Neuron (in vitro differentiated cells): ENCODE data around the gene HYI.

Source experiments
- H2AFZ ChIP-seq: one replicate; pipeline ENCODE4 v1.6.1; 2013; ENCODE audit warnings: low read depth, mild to moderate bottlenecking, inconsistent platforms, low read length, moderate library complexity
- H3K27me3 ChIP-seq: one replicate; pipeline ENCODE4 v1.6.1; 2013; ENCODE audit warnings: low read length; ENCODE audit not compliant: insufficient read depth
- H3K36me3 ChIP-seq: one replicate; pipeline ENCODE4 v1.6.1; 2013; ENCODE audit warnings: low read length; ENCODE audit not compliant: insufficient read depth
- H3K4me1 ChIP-seq: one replicate; pipeline ENCODE4 v1.6.1; 2013; ENCODE audit warnings: low read length; ENCODE audit not compliant: insufficient read depth
- H3K4me3 ChIP-seq: 2 replicates; pipeline ENCODE4 v1.5.1; 2013; ENCODE audit warnings: mild to moderate bottlenecking, low read length, moderate library complexity
- H3K9me3 ChIP-seq: one replicate; pipeline ENCODE4 v1.6.1; 2013; ENCODE audit warnings: low read length

Gene HYI

DNA sequence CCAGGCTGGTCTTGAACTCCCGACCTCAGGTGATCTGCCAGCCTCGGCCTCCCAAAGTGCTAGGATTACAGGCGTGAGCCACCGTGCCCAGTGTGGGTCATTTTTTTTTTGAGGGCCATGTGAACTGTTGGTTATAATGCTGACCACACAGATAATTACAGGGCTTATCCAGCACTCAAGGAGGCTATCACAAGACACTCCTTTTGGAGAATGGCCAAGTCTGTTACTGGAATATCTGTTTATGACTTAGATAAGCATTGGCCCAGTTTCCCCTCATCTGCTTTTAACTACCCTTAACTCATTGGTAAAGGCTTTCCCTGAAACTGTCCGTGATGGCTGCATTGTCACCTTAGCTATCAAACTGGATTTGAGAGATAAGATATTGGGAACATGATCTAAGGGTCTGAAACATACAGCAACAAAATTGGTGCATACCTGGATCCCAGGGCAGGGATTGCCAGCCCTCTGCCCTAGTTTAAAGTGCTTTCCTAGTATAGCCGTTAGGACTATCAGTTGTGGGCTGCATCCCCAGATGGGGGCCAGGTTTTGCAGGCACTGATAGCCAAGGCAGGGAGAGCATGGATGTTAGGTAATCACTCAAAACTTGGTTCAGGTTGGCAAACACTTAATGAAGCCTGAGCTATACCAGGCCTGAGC, 48.4 kb downstream of the HYI start:
- H3K4me1 ChIP-seq, result no peaks in the 10 kb centered on the region
- no peak overlapping the region for H2AFZ ChIP-seq
- H3K4me3 ChIP-seq, result no peak overlapping the region
- H3K27me3 ChIP-seq, result no peaks in the 10 kb centered on the region
- H3K9me3 ChIP-seq, result no peaks in the 10 kb centered on the region
- peaks cover 53% of the 10 kb centered on the region for H3K36me3 ChIP-seq

DNA sequence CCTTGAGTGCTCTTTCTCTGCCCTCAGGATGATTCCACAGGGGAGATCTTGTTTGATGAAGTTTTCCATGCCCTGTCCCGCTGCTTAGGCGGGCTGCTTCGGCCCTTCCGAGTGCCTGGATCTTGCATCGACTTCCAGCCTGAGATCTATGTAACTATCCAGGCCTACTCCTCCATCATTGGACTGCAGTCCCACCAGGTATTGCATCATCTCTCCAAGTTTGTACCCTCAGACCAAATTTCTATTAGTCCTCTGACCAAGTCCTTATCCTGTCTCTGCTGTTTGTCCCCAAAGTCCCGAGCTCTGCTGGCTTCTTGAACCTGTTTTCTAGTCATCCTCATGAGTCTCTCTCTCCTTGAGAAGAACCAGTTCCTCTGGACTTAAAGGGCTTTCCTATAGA, 49.4 kb downstream of the HYI start:
- Histone ChIP-seq H2AFZ (no peak overlapping the region), H3K27me3 (no peaks in the 10 kb centered on the region), H3K4me1 (no peaks in the 10 kb centered on the region), H3K36me3 (peaks cover 51% of the 10 kb centered on the region), H3K9me3 (no peaks in the 10 kb centered on the region), H3K4me3 (no peak overlapping the region)

GRCh38 chr1:43402089-43402865, 51.5 kb downstream of the HYI start:
- Histone ChIP-seq H3K36me3 (peaks cover 42% of the 10 kb centered on the region), H2AFZ (no peak overlapping the region), H3K27me3 (no peaks in the 10 kb centered on the region), H3K9me3 (no peaks in the 10 kb centered on the region), H3K4me3 (no peak overlapping the region), H3K4me1 (no peaks in the 10 kb centered on the region)
